ENCODE measurements around the gene CADPS. TPM values are rescaled to one million over a fixed set of nuclear protein-coding genes. Genes with fewer than 3 reads are reported as not detected.

Gene CADPS
- total RNA-seq, 4 donors from 2014 or later = 1.0 to 8.1 (median 2.0) TPM

- Histone ChIP-seq H3K27me3 (peaks cover 0 to 17% (median 0%) of the 10 kb centered on the region in 4 donors), H3K27ac (replicated peaks in 1 of 4) (no peak overlapping the region), H3K4me1 (no peaks in the 10 kb centered on the region), H3K9me3 (no peaks in the 10 kb centered on the region), H3K36me3 (no peaks in the 10 kb centered on the region), H3K4me3 (no peak overlapping the region)
- TF ChIP-seq CTCF (IDR thresholded peaks at IDR 0.05) = no peak
- TF ChIP-seq POLR2AphosphoS5 (IDR thresholded peaks at IDR 0.05) = no peak
- no peak for TF ChIP-seq EP300 (IDR thresholded peaks at IDR 0.05)
- no peak for TF ChIP-seq POLR2A (IDR thresholded peaks at IDR 0.05; ENCODE audit: low read depth)
- no peak for DNase-seq (ENCODE audit: extremely low spot score)
- 74% methylated on average over 5 of the region's 5 CpGs for WGBS
- intact Hi-C loops (cut with DNase I) = no loop called here
These were observed 207.5 kb downstream of the CADPS start for GRCh38 chr3:62667714-62668113.

- intact Hi-C loops (cut with DNase I) = no loop called here
- Histone ChIP-seq H3K4me3 (no peak overlapping the region), H3K9me3 (no peaks in the 10 kb centered on the region), H3K4me1 (no peaks in the 10 kb centered on the region), H3K27me3 (peaks cover 0 to 17% (median 0%) of the 10 kb centered on the region in 4 donors), H3K36me3 (no peaks in the 10 kb centered on the region), H3K27ac (replicated peaks in 1 of 4) (no peak overlapping the region)
- TF ChIP-seq POLR2A (IDR thresholded peaks at IDR 0.05; ENCODE audit: low read depth) = no peak
- TF ChIP-seq POLR2AphosphoS5 (IDR thresholded peaks at IDR 0.05) = no peak
- no peak for TF ChIP-seq EP300 (IDR thresholded peaks at IDR 0.05)
- peak; percentile 30 to 54 (median 32) for TF ChIP-seq CTCF (IDR thresholded peaks at IDR 0.05)
- DNase-seq (ENCODE audit: extremely low spot score) = no peak
- WGBS = 8% methylated on average over 7 of the region's 10 CpGs
These were observed 209.4 kb downstream of the CADPS start for GRCh38 chr3:62665627-62666437.

- Histone ChIP-seq H3K27ac (replicated peaks in 1 of 4) (no peak overlapping the region), H3K27me3 (peaks cover 0 to 10% (median 0%) of the 10 kb centered on the region in 4 donors), H3K4me3 (no peak overlapping the region), H3K4me1 (no peaks in the 10 kb centered on the region), H3K36me3 (no peaks in the 10 kb centered on the region), H3K9me3 (no peaks in the 10 kb centered on the region)
- TF ChIP-seq POLR2A (IDR thresholded peaks at IDR 0.05; ENCODE audit: low read depth) (no peak), EP300 (IDR thresholded peaks at IDR 0.05) (no peak), CTCF (IDR thresholded peaks at IDR 0.05) (no peak), POLR2AphosphoS5 (IDR thresholded peaks at IDR 0.05) (no peak)
- intact Hi-C loops (cut with DNase I) = no loop called here
- 46% methylated on average over 4 of the region's 6 CpGs for WGBS
- DNase-seq (ENCODE audit: extremely low spot score) = no peak
These were observed 212.5 kb downstream of the CADPS start for GRCh38 chr3:62662677-62663076.

DNA sequence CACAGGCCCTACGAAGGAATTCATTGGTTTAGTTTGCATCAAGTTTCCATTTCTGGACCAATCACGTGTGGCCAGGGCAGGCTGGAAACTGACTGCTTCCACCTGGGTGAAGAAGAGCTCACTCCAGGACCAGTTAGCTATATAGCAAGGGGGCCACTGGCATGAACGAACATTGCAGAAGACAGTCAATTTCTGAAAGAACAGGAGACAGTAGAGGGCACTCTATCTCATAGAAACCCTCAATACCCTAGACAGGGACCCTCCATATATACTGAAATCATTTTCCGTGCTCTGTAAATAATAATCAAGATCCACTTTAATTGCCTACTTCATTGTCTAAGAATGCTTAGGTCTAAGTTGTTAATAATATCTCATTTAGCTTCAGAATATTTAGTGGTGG, 215.6 kb downstream of the CADPS start:
- no peak for DNase-seq (ENCODE audit: extremely low spot score)
- TF ChIP-seq POLR2AphosphoS5 (IDR thresholded peaks at IDR 0.05) (no peak), POLR2A (IDR thresholded peaks at IDR 0.05; ENCODE audit: low read depth) (no peak), EP300 (IDR thresholded peaks at IDR 0.05) (no peak), CTCF (IDR thresholded peaks at IDR 0.05) (no peak)
- Histone ChIP-seq H3K27ac (replicated peaks in 1 of 4) (no peak overlapping the region), H3K27me3 (peaks cover 0 to 6% (median 0%) of the 10 kb centered on the region in 4 donors), H3K4me1 (no peaks in the 10 kb centered on the region), H3K36me3 (no peaks in the 10 kb centered on the region), H3K9me3 (no peaks in the 10 kb centered on the region), H3K4me3 (no peak overlapping the region)
- 55% methylated on average over 4 of the region's 4 CpGs for WGBS
- intact Hi-C loops (cut with DNase I) = no loop called here
